Stomach (tissue), 9 donors: ENCODE measurements around the gene PBX3. TPM values are rescaled to one million over a fixed set of nuclear protein-coding genes. Genes with fewer than 3 reads are reported as not detected.

Experiments
- DNase-seq, 2 donors: peaks; one replicate each; pipeline versions ENCODE4 v3.0.0 to v3.0.0-alpha.2; 2013 to 2019
- H3K27ac ChIP-seq, 5 donors: fragments of 200-600 bp in 4 of 5; sonication (generic) in 4 of 5; one replicate each; pipeline ENCODE4 v1.5.1; 2013 to 2019; ENCODE audit warnings: mild to moderate bottlenecking in 1 of 5, moderate library complexity in 1 of 5
- H3K27me3 ChIP-seq, 3 donors: fragments of 200-600 bp; sonication (generic); one replicate each; pipeline ENCODE4 v1.5.1; 2017 to 2019; ENCODE audit warnings: mixed run types in 1 of 3
- H3K36me3 ChIP-seq, 4 donors: fragments of 200-600 bp; sonication (generic); 1 replicate in 3 of 4; 2 replicates in 1 of 4; pipeline ENCODE4 v1.5.1; 2016 to 2019
- H3K4me1 ChIP-seq, 4 donors: fragments of 200-600 bp; sonication (generic); one replicate each; pipeline ENCODE4 v1.5.1; 2016 to 2019
- H3K4me3 ChIP-seq, 4 donors: fragments of 200-600 bp; sonication (generic) in 3 of 4; one replicate each; pipeline ENCODE4 v1.5.1; 2016 to 2019; ENCODE audit warnings: mild to moderate bottlenecking in 1 of 4
- H3K9me3 ChIP-seq, 4 donors: fragments of 200-600 bp; sonication (generic); one replicate each; pipeline ENCODE4 v1.5.1; 2016 to 2019
- CTCF ChIP-seq, 7 experiments: fragments of 450-650 bp in 4 of 7; fragments of 200-600 bp in 3 of 7; sonication (generic) in 3 of 7; IDR thresholded peaks; one replicate each; pipeline ENCODE4 v1.5.1; 2016 to 2019; ENCODE audit warnings: antibody characterized with exemption in 7 of 7, control low read depth in 2 of 7, mild to moderate bottlenecking in 1 of 7
- EP300 ChIP-seq: sonication (generic); formaldehyde crosslinking; IDR thresholded peaks from one replicate; pipeline ENCODE4 v1.6.1; 2017; ENCODE audit warnings: antibody characterized with exemption
- POLR2A ChIP-seq, 4 donors: fragments of 450-650 bp; IDR thresholded peaks; one replicate each; pipeline ENCODE4 v1.6.1; 2016; ENCODE audit warnings: antibody characterized with exemption in 4 of 4, control low read depth in 2 of 4, mild to moderate bottlenecking in 1 of 4, moderate library complexity in 1 of 4
- POLR2AphosphoS5 ChIP-seq, 3 donors: sonication (generic); formaldehyde crosslinking; IDR thresholded peaks; one replicate each; pipeline ENCODE4 v1.6.1; 2016; ENCODE audit warnings: antibody characterized with exemption in 3 of 3
- WGBS, 5 donors: extraction: QIAGEN DNeasy Blood & Tissue Kit in 3 of 5; methylation state at CpG; one replicate each; pipeline versions ENCODE4 v1.1.5 to v1.1.7; 2013 to 2018; 5-methylcytosine and 5-hydroxymethylcytosine counted together
- intact Hi-C: fragments of 100-400 bp; cut with DNase I; formaldehyde crosslinking; loops from one replicate; pipeline ENCODE4 v1.15.1; 2023; ENCODE audit warnings: low total_unique reads
- polyA plus RNA-seq, 3 donors: library from polyadenylated mRNA; stranded (reverse); fragments of 200-250 nt; gene quantifications; one replicate each; pipeline ENCODE4 v1.2.3, GENCODE V29; 2013
- total RNA-seq, 5 donors: library from RNA; depleted of rRNA; stranded (reverse); fragments of >200 nt; gene quantifications; one replicate each; pipeline versions ENCODE4 v1.1.0 to v1.2.3, GENCODE V29; 2014 to 2016
- donor health status: healthy with polysubstance abuse.
- donor health status: Bipolar disorder and iron deficiency.
- donor health status: healthy.

PBX3 gene
- total and polyA plus RNA-seq, 8 donors, result 9.3 to 59.1 (median 16.2) TPM

- TF ChIP-seq POLR2A (IDR thresholded peaks at IDR 0.05) (no peak), POLR2AphosphoS5 (IDR thresholded peaks at IDR 0.05) (no peak), EP300 (no peak), CTCF (IDR thresholded peaks at IDR 0.05) (no peak)
- peaks cover 0 to 96% (median 49%) of the 10 kb centered on the region in 4 donors for H3K4me1 ChIP-seq
- DNase-seq, result peak in 1 of 2 donors; percentile 37
- H3K27ac ChIP-seq, result peak overlapping the region in 1 of 5 donors; percentile 46
- intact Hi-C loops, result no loop called here
- H3K4me3 ChIP-seq, result peak overlapping the region in 3 of 4 donors; percentile 3 to 35 (median 7)
- H3K27me3 ChIP-seq, result no peaks in the 10 kb centered on the region
- H3K36me3 ChIP-seq, result no peaks in the 10 kb centered on the region
- H3K9me3 ChIP-seq, result no peaks in the 10 kb centered on the region
- 69 to 79% (median 75%) methylated on average over 6 of the region's 6 CpGs for whole genome bisulfite sequencing, 5 donors
These were observed 12.0 kb downstream of the PBX3 start for GRCh38 chr9:125758986-125759763.

- TF ChIP-seq POLR2AphosphoS5 (IDR thresholded peaks at IDR 0.05) (no peak), POLR2A (IDR thresholded peaks at IDR 0.05) (no peak), EP300 (no peak), CTCF (IDR thresholded peaks at IDR 0.05) (no peak)
- intact Hi-C loops, result no loop called here
- WGBS, 5 donors, result 39 to 68% (median 66%) methylated on average over 7 of the region's 7 CpGs
- peak overlapping the region; percentile 3 to 35 (median 5) for H3K4me3 ChIP-seq
- H3K36me3 ChIP-seq, result no peaks in the 10 kb centered on the region
- H3K4me1 ChIP-seq, result peaks cover 0 to 93% (median 49%) of the 10 kb centered on the region in 4 donors
- peak overlapping the region in 1 of 5 donors; percentile 46 for H3K27ac ChIP-seq
- peak in 1 of 2 donors; percentile 50 for DNase-seq
- H3K27me3 ChIP-seq, result no peaks in the 10 kb centered on the region
- H3K9me3 ChIP-seq, result no peaks in the 10 kb centered on the region
These were observed 12.6 kb downstream of the PBX3 start for GRCh38 chr9:125759764-125760129.

- Histone ChIP-seq H3K4me3 (no peak overlapping the region), H3K4me1 (peaks cover 0 to 86% (median 45%) of the 10 kb centered on the region in 4 donors), H3K9me3 (no peaks in the 10 kb centered on the region), H3K27me3 (no peaks in the 10 kb centered on the region), H3K36me3 (no peaks in the 10 kb centered on the region), H3K27ac (no peak overlapping the region)
- no peak for DNase-seq
- TF ChIP-seq POLR2AphosphoS5 (IDR thresholded peaks at IDR 0.05), result no peak
- no peak for TF ChIP-seq POLR2A (IDR thresholded peaks at IDR 0.05)
- no peak for TF ChIP-seq CTCF (IDR thresholded peaks at IDR 0.05)
- TF ChIP-seq EP300, result no peak
- intact Hi-C loops, result no loop called here
- WGBS, 5 donors, result 67 to 92% (median 85%) methylated on average over 1 of the region's 1 CpG
These were observed 13.4 kb downstream of the PBX3 start for GRCh38 chr9:125760537-125760936.

- 64 to 82% (median 69%) methylated on average over 2 of the region's 2 CpGs for WGBS, 5 donors
- Histone ChIP-seq H3K9me3 (no peaks in the 10 kb centered on the region), H3K36me3 (no peaks in the 10 kb centered on the region), H3K27ac (no peak overlapping the region), H3K4me1 (peaks cover 0 to 75% (median 39%) of the 10 kb centered on the region in 4 donors), H3K27me3 (no peaks in the 10 kb centered on the region), H3K4me3 (no peak overlapping the region)
- intact Hi-C loops, result no loop called here
- TF ChIP-seq POLR2A (IDR thresholded peaks at IDR 0.05) (no peak), EP300 (no peak), POLR2AphosphoS5 (IDR thresholded peaks at IDR 0.05) (no peak)
- DNase-seq, result no peak
These were observed 14.7 kb downstream of the PBX3 start for GRCh38 chr9:125761676-125762450.
